ENCODE measurements around the gene CLASP2. TPM values are rescaled to one million over a fixed set of nuclear protein-coding genes. Genes with fewer than 3 reads are reported as not detected.

Gene CLASP2
- total RNA-seq, 1 donor from 2014 or later: 65.0 TPM

DNA sequence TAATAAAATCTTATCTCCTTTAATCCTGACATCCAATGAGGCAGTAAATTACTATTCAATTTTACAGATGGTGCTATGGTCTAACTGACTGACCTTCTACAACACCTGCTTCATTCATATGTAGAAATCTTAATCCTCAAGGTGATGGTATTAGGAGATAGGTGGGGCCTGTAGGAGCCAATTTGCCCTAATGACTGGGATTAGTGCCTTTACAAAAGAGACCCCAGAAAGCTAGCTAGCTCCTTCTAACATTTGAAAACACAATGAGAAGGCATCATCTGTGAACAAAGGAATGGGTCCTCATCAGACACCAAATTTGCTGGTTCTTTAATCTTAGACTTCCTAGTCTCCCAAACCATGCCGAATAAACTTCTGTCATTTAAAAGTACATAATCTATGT, 140.5 kb downstream of the CLASP2 start:
- Histone ChIP-seq H4K20me1 (ENCODE audit: insufficient read depth, low read length) (no peaks in the 10 kb centered on the region), H3K27ac (ENCODE audit: low read depth, low read length) (no peak overlapping the region), H3K9me3 (ENCODE audit: insufficient read depth, low read depth, low read length) (no peaks in the 10 kb centered on the region), H3K4me3 (ENCODE audit: insufficient read depth, low read depth, low read length) (no peak overlapping the region), H3K9ac (ENCODE audit: low read length) (no peak overlapping the region), H3K36me3 (ENCODE audit: insufficient read depth, low read length) (peaks cover 6% of the 10 kb centered on the region), H3K79me2 (ENCODE audit: insufficient read depth, low read length) (no peaks in the 10 kb centered on the region), H3K4me1 (ENCODE audit: insufficient read depth, low read length) (peaks cover 2% of the 10 kb centered on the region), H3K27me3 (ENCODE audit: insufficient read depth, low read length) (no peaks in the 10 kb centered on the region), H2AFZ (ENCODE audit: low read depth, low read length) (no peak overlapping the region), H3K4me2 (ENCODE audit: low read length) (no peak overlapping the region)
- Mint-ChIP-seq H3K36me3 (ENCODE audit: low read depth, unreplicated experiment) (peaks cover 7% of the 10 kb centered on the region), H3K27me3 (ENCODE audit: low read depth, unreplicated experiment) (no peaks in the 10 kb centered on the region), H3K9me3 (ENCODE audit: unreplicated experiment) (no peaks in the 10 kb centered on the region), H3K27ac (ENCODE audit: unreplicated experiment) (no peak overlapping the region), H3K4me3 (ENCODE audit: unreplicated experiment) (no peak overlapping the region), H3K4me1 (ENCODE audit: low read depth, unreplicated experiment) (peaks cover 6% of the 10 kb centered on the region)
- TF ChIP-seq, protein P1, sequence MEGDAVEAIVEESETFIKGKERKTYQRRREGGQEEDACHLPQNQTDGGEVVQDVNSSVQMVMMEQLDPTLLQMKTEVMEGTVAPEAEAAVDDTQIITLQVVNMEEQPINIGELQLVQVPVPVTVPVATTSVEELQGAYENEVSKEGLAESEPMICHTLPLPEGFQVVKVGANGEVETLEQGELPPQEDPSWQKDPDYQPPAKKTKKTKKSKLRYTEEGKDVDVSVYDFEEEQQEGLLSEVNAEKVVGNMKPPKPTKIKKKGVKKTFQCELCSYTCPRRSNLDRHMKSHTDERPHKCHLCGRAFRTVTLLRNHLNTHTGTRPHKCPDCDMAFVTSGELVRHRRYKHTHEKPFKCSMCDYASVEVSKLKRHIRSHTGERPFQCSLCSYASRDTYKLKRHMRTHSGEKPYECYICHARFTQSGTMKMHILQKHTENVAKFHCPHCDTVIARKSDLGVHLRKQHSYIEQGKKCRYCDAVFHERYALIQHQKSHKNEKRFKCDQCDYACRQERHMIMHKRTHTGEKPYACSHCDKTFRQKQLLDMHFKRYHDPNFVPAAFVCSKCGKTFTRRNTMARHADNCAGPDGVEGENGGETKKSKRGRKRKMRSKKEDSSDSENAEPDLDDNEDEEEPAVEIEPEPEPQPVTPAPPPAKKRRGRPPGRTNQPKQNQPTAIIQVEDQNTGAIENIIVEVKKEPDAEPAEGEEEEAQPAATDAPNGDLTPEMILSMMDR (IDR thresholded peaks at IDR 0.05; ENCODE audit: insufficient read depth, low read depth, low read length): no peak
- no peak for TF ChIP-seq EZH2 (IDR thresholded peaks at IDR 0.05; ENCODE audit: insufficient read depth, low read length)
- FAIRE-seq (no peak), DNase-seq (ENCODE audit: low read depth) (no peak)

DNA sequence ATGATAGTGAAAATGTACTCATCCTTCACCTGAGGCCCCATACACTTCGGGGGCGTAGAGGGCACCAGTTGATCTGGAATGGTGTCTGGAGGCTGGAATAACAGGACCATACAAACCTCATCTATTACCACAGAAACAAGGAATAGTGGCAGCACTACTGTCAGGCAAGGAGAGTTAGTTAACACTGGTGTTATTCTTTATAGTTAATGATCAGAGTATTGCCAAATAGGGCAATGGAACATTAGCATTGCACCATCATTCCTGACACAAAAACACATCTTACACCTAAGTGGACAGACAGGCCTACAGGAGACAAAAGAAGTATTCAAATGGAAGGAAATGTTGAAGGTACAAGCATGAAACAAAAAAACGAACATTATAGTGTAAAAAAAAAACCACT, 140.9 kb downstream of the CLASP2 start:
- no peaks in the 10 kb centered on the region for H3K27me3 ChIP-seq (ENCODE audit: insufficient read depth, low read length)
- H3K4me3 ChIP-seq (ENCODE audit: insufficient read depth, low read depth, low read length): no peak overlapping the region
- no peaks in the 10 kb centered on the region for H3K9me3 Mint-ChIP-seq (ENCODE audit: unreplicated experiment)
- H3K27ac Mint-ChIP-seq (ENCODE audit: unreplicated experiment): no peak overlapping the region
- no peaks in the 10 kb centered on the region for H3K79me2 ChIP-seq (ENCODE audit: insufficient read depth, low read length)
- DNase-seq (ENCODE audit: low read depth): no peak
- no peak for FAIRE-seq
- no peak overlapping the region for H3K9ac ChIP-seq (ENCODE audit: low read length)
- H4K20me1 ChIP-seq (ENCODE audit: insufficient read depth, low read length): no peaks in the 10 kb centered on the region
- H3K27me3 Mint-ChIP-seq (ENCODE audit: low read depth, unreplicated experiment): no peaks in the 10 kb centered on the region
- no peak overlapping the region for H3K4me2 ChIP-seq (ENCODE audit: low read length)
- no peaks in the 10 kb centered on the region for H3K9me3 ChIP-seq (ENCODE audit: insufficient read depth, low read depth, low read length)
- no peak overlapping the region for H3K4me3 Mint-ChIP-seq (ENCODE audit: unreplicated experiment)
- H3K4me1 ChIP-seq (ENCODE audit: insufficient read depth, low read length): peaks cover 2% of the 10 kb centered on the region
- peaks cover 7% of the 10 kb centered on the region for H3K36me3 Mint-ChIP-seq (ENCODE audit: low read depth, unreplicated experiment)
- no peak overlapping the region for H2AFZ ChIP-seq (ENCODE audit: low read depth, low read length)
- no peak overlapping the region for H3K27ac ChIP-seq (ENCODE audit: low read depth, low read length)
- TF ChIP-seq EZH2 (IDR thresholded peaks at IDR 0.05; ENCODE audit: insufficient read depth, low read length): no peak
- TF ChIP-seq, protein P1 (IDR thresholded peaks at IDR 0.05; ENCODE audit: insufficient read depth, low read depth, low read length): no peak
- H3K4me1 Mint-ChIP-seq (ENCODE audit: low read depth, unreplicated experiment): peaks cover 6% of the 10 kb centered on the region
- peaks cover 6% of the 10 kb centered on the region for H3K36me3 ChIP-seq (ENCODE audit: insufficient read depth, low read length)

DNA sequence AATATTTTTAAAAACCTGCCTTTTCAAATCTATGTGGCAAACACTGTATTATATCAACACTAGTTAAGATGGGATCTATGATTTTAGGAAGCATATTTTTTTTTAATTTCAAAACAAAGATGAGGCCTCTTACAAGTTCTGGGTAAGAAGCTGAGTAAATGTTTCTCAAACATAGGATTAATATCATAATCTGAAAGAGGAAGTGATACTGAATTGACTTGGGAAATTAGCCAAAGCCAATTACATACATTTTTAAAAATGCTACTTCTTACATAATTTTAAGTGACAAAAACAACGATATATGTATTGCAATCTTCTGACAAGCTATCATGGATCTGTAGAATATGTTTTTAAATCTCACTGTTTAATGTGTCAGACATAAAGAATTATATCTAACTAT, 142.7 kb downstream of the CLASP2 start:
- H3K4me3 ChIP-seq (ENCODE audit: insufficient read depth, low read depth, low read length): no peak overlapping the region
- no peaks in the 10 kb centered on the region for H3K79me2 ChIP-seq (ENCODE audit: insufficient read depth, low read length)
- Mint-ChIP-seq H3K36me3 (ENCODE audit: low read depth, unreplicated experiment) (peaks cover 8% of the 10 kb centered on the region), H3K27ac (ENCODE audit: unreplicated experiment) (no peak overlapping the region), H3K27me3 (ENCODE audit: low read depth, unreplicated experiment) (no peaks in the 10 kb centered on the region), H3K9me3 (ENCODE audit: unreplicated experiment) (no peaks in the 10 kb centered on the region), H3K4me3 (ENCODE audit: unreplicated experiment) (no peak overlapping the region), H3K4me1 (ENCODE audit: low read depth, unreplicated experiment) (peaks cover 6% of the 10 kb centered on the region)
- no peak overlapping the region for H3K9ac ChIP-seq (ENCODE audit: low read length)
- DNase-seq (ENCODE audit: low read depth) (no peak), FAIRE-seq (no peak)
- no peak overlapping the region for H3K4me2 ChIP-seq (ENCODE audit: low read length)
- no peaks in the 10 kb centered on the region for H3K9me3 ChIP-seq (ENCODE audit: insufficient read depth, low read depth, low read length)
- H3K36me3 ChIP-seq (ENCODE audit: insufficient read depth, low read length): peaks cover 6% of the 10 kb centered on the region
- TF ChIP-seq, protein P1 (IDR thresholded peaks at IDR 0.05; ENCODE audit: insufficient read depth, low read depth, low read length): no peak
- no peak for TF ChIP-seq EZH2 (IDR thresholded peaks at IDR 0.05; ENCODE audit: insufficient read depth, low read length)
- H3K27me3 ChIP-seq (ENCODE audit: insufficient read depth, low read length): no peaks in the 10 kb centered on the region
- no peak overlapping the region for H2AFZ ChIP-seq (ENCODE audit: low read depth, low read length)
- no peak overlapping the region for H3K27ac ChIP-seq (ENCODE audit: low read depth, low read length)
- peaks cover 2% of the 10 kb centered on the region for H3K4me1 ChIP-seq (ENCODE audit: insufficient read depth, low read length)
- no peaks in the 10 kb centered on the region for H4K20me1 ChIP-seq (ENCODE audit: insufficient read depth, low read length)
